Measurements from ENCODE around the gene SSR2. TPM values are rescaled to one million over a fixed set of nuclear protein-coding genes. Genes with fewer than 3 reads are reported as not detected.

SSR2 gene
- total RNA-seq, result 66.9 TPM
- long read RNA-seq, transcript SSR2-201 (6 exons, 1,116 nt), result major isoform, 70 of 80 reads
- long read RNA-seq, partial matches to known transcripts, result 4 of 80 reads
- long read RNA-seq, other reads (novel, unspliced or antisense), result 1 of 80 reads

DNA sequence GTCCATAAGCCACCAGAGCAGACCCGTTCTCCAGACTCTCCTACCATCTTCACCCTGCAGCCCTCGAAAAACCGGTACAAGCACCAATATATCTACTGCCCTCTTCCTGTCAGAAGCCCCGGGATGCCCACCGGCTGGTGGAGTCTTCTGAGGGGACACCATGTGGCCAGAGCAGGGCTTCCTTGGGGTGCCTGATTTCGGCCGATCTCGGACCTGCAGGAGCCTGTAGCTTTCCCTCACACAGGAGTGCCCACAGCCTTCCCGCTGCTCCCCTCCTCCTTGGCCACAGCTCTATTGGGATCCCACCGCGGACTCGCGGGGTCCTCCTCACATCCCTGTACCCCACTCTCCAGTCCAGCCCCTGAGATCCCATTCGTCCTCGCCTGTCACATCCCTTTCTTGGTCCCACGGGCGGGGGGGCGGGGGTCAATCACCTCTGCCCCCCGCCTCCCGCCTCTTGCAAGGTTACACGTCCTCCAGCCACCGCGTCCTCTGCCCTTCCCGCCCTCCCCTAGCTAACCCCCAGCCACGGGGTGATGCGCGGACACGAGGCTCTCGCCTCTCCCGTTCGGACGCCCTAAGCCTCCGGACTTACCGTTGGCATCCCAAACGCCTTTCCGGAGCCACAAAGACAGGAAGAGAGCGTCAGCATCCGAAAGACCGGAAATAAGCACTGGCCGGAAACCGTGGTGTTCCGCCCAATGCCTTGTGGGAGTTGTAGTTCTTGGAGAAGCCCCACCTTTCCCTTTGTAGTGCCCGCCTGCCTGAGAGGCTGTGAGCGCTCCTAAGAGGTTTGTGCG is at the start of gene SSR2:
Gene SSR2 (minus strand): TSS at position 659 of the 800 bp plus-strand sequence. CDS start 784 bp downstream, outside the sequence.
- peak; percentile 87 for DNase-seq
- intact Hi-C loops (cut with DNase I), result no loop called here
- ATAC-seq (ENCODE audit: poor library complexity), result peak; percentile 99

DNA sequence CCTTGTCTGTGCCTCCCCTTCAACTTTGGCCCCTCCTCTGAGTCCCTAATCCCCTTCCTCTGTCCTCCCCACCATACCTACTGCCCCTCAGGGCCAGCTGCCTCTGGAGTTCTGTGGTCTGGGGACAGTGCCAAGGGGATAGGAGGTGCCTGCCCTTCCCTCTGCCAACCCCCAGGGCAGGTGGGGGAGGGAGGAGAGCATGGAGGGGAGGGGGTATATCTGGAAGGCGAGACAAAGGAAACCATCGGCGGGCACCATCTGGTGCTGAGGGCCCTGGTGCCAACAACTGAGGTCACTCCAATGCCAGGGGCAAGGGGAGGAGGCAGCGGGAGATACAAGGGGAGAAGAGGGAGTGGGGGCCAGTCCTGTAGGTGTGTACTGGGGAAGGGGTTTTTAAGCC is 49.8 kb upstream of the SSR2 start:
- no peak for DNase-seq
- intact Hi-C loops (cut with DNase I), result no loop called here
- no peak for ATAC-seq (ENCODE audit: poor library complexity)

DNA sequence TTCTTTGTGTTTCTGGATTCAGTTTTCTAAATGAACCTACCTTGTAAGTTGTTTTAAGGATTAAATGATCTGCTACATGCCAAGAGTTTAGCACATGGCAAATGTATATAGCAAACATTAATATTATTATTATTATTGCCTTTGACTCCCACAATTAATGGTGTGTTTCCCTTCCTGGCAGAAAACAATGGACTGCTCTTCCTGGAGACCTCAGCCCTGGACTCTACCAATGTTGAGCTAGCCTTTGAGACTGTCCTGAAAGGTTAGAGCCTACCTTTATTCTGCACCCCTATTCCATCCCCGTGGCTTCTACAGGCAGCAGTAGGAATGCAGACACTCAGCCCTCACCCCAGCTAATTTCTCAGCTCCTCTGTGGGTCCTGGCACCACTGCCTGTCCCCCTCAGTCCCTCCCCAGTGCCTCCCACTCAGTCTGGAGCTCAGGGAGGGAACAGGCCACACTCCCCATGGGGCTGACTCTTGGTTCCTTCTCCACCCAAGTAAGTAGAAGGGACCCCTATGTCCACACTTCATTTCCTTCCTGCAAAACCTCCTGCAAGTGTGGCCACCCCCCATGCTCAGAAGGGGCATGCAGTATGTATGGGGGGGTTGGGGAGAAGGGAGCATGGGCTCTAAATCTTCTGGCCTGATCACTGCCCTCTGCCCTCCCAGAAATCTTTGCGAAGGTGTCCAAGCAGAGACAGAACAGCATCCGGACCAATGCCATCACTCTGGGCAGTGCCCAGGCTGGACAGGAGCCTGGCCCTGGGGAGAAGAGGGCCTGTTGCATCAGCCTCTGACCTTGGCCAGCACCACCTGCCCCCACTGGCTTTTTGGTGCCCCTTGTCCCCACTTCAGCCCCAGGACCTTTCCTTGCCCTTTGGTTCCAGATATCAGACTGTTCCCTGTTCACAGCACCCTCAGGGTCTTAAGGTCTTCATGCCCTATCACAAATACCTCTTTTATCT is 49.0 kb upstream of the SSR2 start:
- DNase-seq, result no peak
- intact Hi-C loops (cut with DNase I), result no loop called here
- ATAC-seq (ENCODE audit: poor library complexity), result no peak

DNA sequence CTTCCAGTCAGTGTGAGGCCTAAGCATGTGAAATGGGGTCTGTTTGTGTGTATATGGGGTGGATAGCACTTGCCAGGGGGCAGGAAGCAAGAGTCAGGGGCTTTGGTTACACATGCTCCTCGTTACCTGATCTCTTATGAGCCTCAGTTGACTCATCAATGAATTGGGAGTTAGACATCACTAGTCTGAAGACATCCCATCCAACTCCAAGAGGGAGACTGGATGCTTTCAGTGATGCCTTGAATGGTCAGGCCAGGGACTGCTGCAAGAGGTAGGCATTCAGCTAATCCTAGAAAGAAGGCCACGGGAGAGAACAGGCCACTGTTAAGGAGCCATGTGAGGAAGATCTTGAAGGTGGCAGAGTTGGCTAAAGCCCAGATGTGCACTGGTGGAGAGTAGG is 46.5 kb upstream of the SSR2 start:
- ATAC-seq (ENCODE audit: poor library complexity), result no peak
- intact Hi-C loops (cut with DNase I), result no loop called here
- no peak for DNase-seq

DNA sequence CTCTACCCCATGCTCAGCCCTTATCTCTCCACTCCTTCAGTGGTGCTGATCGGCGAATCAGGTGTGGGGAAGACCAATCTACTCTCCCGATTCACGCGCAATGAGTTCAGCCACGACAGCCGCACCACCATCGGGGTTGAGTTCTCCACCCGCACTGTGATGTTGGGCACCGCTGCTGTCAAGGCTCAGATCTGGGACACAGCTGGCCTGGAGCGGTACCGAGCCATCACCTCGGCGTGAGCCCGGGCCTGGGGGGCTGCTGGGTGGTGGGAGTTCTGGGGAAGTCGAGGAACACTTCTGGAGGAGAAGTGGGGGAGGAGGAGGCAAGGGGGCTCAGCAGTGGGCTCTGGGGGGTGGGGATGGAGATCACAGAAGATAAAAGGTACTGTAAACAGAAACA is 45.1 kb upstream of the SSR2 start:
- ATAC-seq (ENCODE audit: poor library complexity), result no peak
- intact Hi-C loops (cut with DNase I), result no loop called here
- no peak for DNase-seq

DNA sequence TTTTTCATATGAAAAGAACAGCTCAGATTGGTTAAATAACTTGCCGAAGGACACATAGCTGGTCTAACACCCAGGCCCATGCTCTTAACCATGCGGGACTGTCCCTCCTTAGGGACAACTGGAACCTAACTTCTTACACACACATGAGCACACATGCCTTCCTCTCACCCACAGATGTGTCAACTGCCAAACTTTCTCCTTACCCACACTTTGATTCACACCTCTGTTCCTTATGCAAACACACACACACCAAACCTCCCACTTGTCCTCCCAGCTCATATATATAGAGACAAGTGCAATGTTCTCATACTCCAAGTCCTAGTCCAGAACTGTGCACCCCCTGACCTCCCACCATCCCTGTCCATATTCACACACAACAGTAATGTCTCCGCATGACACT is 44.5 kb upstream of the SSR2 start:
- intact Hi-C loops (cut with DNase I), result no loop called here
- no peak for ATAC-seq (ENCODE audit: poor library complexity)
- no peak for DNase-seq

DNA sequence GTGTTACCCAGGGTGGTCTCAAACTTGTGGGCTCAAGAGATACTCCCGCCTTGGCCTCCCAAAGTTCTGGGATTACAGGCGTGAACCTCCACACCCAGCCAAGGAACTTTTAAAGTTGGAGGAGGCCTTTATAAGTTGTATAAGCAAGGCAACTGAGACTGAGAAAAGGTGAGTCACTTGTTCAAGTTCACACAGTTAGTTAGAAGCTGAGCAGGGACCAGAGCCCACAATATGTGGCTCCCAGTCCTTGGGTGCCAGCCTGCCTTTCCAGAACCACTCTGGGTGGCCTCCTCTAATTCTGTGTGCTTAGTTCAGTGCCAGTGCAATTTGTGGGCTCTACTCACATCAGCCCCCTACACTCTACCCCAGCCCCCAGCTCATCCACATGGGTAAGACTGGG is 43.9 kb upstream of the SSR2 start:
- DNase-seq, result no peak
- ATAC-seq (ENCODE audit: poor library complexity), result no peak
- intact Hi-C loops (cut with DNase I), result no loop called here

DNA sequence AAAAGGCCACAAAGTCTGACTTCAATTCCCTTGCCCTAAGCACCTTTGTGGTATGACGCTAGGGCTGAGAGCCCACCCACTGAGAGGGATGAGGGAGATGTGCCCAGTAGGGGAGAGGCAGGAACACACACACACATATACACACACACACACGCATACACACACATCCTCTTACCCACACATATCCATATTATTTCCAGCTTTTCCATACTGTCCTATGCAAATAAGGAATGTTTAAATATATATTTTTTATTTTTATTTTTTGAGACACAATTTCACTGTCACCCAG is 43.2 kb upstream of the SSR2 start:
- no peak for DNase-seq
- no peak for ATAC-seq (ENCODE audit: poor library complexity)
- intact Hi-C loops (cut with DNase I), result no loop called here

DNA sequence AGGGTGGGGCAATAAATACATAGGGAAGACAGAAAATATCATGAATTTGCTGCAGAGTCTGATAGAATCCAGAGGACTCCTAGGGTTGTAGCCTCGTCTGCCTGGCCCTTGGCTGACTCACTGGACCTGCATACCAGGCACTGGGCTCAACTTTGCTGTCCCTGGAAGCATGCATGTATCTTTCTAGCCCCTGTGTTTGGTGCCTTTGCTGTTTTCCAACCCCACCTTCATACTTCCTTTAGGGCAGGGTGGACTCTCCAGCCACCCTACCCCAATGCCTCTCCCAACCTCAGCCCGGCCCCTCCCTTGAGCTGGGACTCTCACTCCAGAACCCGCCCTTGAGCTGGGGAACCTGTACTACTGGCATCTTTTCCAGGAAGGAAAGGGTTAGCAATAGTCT is 41.4 kb upstream of the SSR2 start:
- DNase-seq, result no peak
- intact Hi-C loops (cut with DNase I), result no loop called here
- no peak for ATAC-seq (ENCODE audit: poor library complexity)

DNA sequence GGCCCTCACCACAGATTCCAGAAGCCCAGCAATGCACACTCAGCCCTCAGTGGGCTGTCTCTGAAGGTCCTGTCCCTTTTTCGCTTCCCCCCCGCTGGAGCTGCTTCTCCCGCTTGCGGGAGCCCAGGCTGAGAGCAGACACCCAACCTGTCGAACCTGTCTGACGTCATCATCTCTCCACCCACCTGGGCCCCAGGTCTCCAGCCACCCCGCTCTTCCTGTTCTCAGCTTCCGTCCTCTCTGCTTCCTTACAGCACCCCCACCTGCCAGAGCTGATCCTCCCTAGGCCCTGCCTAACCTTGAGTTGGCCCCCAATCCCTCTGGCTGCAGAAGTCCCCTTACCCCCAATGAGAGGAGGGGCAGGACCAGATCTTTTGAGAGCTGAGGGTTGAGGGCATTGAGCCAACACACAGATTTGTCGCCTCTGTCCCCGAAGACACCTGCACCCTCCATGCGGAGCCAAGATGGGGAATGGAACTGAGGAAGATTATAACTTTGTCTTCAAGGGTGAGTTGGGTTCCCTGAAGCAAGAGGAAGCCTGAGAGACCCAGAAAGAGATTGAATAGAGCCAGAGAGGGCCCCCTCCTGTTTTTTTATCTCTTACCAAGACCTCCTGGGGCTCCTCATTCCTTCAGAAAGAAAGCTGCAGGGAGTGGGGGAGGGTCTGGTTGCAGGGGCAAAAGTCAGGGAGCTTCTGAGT is 40.3 kb upstream of the SSR2 start, which contains the start of gene RAB25:
Gene RAB25 (plus strand): TSS at position 224 of the 700 bp plus-strand sequence. CDS start 241 bp downstream, at position 465.
- no peak for DNase-seq
- peak; percentile 34 for ATAC-seq (ENCODE audit: poor library complexity)
- intact Hi-C loops (cut with DNase I), result no loop called here

DNA sequence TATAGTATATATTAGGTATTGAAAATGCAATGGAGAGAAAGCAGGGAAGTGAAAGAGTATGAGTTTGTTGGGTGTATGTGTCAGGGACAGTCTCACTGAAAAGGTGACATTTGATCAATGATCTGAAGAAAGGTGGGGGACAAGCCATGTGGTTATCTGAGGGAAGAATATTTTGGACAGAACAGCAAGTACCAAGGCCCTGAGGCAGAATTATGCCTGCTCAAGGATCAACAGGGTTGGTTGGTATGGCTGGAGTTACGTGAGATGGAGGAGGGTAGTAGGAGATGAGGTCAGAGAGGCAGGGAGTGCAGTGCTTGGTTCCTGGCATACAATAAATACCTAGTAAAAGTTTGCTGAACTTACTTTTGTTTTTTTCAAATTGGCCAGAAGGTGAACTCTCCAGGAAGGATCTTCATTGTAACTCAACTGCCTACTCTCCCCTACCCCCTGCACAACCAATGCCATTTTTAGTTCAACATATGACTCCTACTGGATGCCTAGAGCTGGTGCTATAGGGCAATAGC is 35.6 kb upstream of the SSR2 start:
- no peak for DNase-seq
- ATAC-seq (ENCODE audit: poor library complexity), result no peak
- intact Hi-C loops (cut with DNase I), result no loop called here

DNA sequence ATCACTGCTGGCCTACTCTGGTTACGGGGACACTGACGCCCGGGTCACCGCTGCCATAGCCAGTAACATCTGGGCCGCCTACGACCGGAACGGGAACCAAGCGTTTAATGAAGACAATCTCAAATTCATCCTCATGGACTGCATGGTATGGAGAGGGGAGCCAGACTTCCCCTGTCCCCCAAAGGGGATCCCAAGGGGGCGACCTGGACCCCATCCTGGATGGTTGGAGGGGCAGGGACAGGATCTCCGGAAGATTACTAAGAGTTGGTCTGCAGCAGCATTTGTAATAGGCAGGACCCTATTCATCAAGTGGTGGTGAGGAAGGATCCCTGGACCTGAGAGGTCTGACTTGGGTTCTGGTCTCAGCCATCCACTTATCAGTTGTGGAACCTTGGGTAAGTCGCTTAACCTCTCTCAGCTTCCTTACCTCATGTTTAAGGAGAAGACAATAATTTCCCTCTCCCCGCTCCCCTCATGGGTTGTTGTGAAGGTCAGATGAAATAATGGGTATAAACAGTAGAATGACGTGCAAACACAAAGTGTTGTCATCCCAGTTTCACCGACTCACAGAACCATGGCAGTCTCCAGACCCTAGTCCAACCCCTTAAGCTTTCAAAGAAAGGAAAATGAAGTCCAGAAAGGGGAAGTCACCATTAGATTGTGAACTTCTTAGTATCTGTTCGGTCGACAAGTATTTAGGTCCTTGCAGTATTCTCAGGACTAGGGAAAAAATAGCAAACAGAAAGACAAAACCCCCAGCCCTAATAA is 34.7 kb upstream of the SSR2 start:
- intact Hi-C loops (cut with DNase I), result no loop called here
- DNase-seq (no peak), ATAC-seq (ENCODE audit: poor library complexity) (no peak)

DNA sequence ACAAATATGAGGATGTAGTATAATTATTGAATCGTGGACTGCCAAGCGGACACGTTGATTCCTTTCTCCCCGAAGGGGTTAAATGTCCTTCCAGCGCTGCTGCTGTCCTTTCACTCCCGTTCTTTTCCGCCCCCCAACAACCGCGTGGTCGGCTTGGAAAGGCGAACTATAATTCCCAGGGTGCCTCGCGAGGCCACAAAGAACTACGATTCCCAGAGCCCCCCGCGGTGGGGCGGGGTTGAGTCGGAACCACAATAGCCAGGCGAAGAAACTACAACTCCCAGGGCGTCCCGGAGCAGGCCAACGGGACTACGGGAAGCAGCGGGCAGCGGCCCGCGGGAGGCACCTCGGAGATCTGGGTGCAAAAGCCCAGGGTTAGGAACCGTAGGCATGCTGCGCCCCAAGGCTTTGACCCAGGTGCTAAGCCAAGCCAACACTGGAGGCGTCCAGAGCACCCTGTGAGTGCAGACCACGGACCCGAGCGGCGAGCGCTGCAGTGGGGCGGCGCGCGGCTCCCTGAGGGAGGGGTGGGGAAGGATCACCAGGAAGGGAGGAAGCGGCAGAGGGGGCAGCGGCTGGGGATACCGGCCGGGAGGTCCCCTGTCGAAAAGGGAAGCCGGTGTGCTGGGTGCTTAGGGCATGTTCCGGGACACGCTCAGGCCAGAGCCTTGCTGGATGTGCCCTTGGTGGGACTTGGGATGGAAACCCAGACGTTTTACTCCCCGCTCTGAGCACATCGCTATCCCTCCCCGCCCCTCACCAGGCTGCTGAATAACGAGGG is 33.9 kb upstream of the SSR2 start, which contains the start of gene LAMTOR2:
Gene LAMTOR2 (plus strand): TSS at position 283 of the 781 bp plus-strand sequence. CDS start 108 bp downstream, at position 391.
- DNase-seq (peak; percentile 99), ATAC-seq (ENCODE audit: poor library complexity) (peak; percentile 93)
- intact Hi-C loops (cut with DNase I), result no loop called here

DNA sequence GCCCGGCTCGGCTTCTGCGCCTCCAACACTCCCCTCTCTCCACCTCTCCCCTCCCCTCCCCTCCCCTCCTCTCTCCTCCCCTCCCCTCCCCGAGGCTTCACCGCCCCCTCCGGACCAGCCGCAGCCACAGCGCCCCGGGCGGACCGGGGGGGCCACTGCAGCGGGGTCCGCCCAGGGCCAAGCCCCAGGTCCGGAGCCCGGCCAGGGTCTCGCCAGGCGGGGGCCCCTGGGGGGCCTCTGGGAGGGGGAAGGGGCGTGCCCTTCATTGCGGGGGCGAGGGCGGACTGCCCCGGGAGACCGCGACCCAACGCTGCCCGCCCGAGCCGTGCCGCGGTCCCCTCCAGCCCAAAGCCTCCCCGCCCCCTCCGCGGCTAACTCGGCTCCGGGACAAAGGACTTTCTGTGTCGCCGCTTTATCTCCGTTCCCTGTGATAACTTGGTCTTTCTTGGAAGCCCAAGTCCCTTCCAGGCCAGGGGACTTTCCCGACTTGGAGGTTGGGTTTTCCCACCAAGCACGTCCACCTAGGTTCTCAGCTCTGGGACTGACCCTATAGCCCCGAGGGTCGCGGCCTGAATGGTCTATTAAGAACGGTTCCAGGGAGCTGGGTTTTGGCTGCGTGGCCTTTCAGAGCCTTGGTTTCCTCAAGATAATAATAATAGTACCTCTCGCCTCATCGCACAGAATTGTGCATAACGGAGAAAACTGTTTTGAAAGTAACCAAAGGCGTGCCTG is 33.2 kb upstream of the SSR2 start, which contains the start of gene UBQLN4:
Gene UBQLN4 (minus strand): TSS at position 31 of the 732 bp plus-strand sequence. CDS start 97 bp downstream, outside the sequence.
- intact Hi-C loops (cut with DNase I), result no loop called here
- ATAC-seq (ENCODE audit: poor library complexity) (peak; percentile 86), DNase-seq (peak; percentile 92)

DNA sequence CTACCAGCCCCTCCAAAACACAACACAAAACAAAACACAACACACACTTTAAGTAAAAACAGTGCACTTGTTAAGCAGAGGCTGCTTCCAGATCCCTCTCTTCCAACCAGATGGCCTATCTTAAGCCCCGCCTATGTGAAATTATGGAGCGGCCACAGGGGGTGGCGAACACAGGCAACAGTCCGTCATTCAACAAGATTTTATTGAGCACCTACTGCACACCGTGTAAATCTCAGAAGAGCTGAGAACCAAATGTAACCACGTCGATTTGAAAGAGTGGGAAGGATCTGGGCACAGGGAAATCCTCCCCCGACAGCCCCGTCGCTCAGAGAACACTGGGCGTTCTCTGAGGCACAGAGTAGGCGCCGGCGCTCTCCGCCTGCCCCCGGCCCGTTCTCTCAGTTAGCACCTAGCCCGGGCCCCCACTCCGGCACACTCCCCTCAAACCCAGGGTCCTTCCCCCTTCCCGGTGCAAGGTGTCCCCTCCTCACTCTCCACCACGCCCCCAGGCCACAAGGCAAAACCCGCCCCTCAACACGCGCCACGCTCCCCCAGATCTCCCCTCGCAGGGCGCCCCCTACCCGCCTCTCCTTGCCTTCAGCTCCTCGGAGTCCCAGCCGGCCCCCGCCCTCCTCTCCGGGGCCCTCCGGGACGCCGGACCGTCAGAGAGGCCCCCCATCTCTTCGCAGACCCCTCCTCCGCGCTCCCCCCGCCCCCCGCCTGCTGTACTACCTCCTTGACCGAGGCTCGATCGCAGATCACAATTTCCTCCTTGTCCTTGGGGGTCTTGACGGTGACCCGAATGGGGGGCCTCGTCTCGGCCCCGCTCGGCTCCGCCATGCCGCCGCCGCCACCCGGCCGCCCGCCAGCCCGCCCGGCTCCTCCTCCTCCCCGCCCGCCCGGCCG is 32.4 kb upstream of the SSR2 start:
- peak; percentile 72 for DNase-seq
- peak; percentile 0 for ATAC-seq (ENCODE audit: poor library complexity)
- intact Hi-C loops (cut with DNase I), result no loop called here

All from Right ventricle myocardium superior (tissue), 1 donor.